IMR-90 (cell line): ENCODE results near the gene MSI2. TPM values are rescaled to one million over a fixed set of nuclear protein-coding genes. Genes with fewer than 3 reads are reported as not detected.

Experiments used
- ATAC-seq: fragments of 200-7000 bp; cut with Tn5 transposase; 2 replicates; pipeline ENCODE4 v1.9.1; 2020; ENCODE audit warnings: low read depth, mild to moderate bottlenecking, moderate library complexity
- BruUV-seq: library from RNA; stranded (reverse); fragments of 400-500 nt; replicated peaks from 2 replicates; lab custom pipeline; 2021; lab: Mats Ljungman, UMichigan
- CTCF ChIA-PET: fragments of 300-600 bp; formaldehyde crosslinking; extraction: SDS; loops from one replicate; lab custom pipeline; 2021; ENCODE audit warnings: antibody characterized with exemption; lab: Yijun Ruan, JAX
- POLR2A ChIA-PET: fragments of 300-600 bp; sonication (Branson Sonifier 250); formaldehyde crosslinking; loops from one replicate; lab custom pipeline; 2022; ENCODE audit warnings: antibody characterized with exemption; ENCODE audit not compliant: unreplicated experiment; lab: Charles Lee
- DNase-seq: peaks from one replicate; pipeline ENCODE4 v3.0.0; 2013
- H2AFZ ChIP-seq: replicated peaks from 2 replicates; pipeline ENCODE3; 2013; ENCODE audit warnings: low read length, mild to moderate bottlenecking; ENCODE audit not compliant: poor library complexity
- H2AK5ac ChIP-seq: 2 replicates; pipeline ENCODE4 v1.6.1; 2013; ENCODE audit warnings: low read depth, low read length, inconsistent platforms
- H2AK9ac ChIP-seq: replicated peaks from 2 replicates; pipeline ENCODE3; 2013; ENCODE audit warnings: mild to moderate bottlenecking, low read depth, low read length, moderate library complexity; ENCODE audit not compliant: poor library complexity
- H2BK120ac ChIP-seq: 2 replicates; pipeline ENCODE4 v1.6.1; 2013; ENCODE audit warnings: low read depth, low read length, inconsistent platforms
- H2BK15ac ChIP-seq: 3 replicates; pipeline ENCODE4 v1.6.1; 2013; ENCODE audit warnings: low read depth, low read length, inconsistent platforms
- H2BK20ac ChIP-seq: 2 replicates; pipeline ENCODE4 v1.6.1; 2013; ENCODE audit warnings: low read depth, mild to moderate bottlenecking, inconsistent platforms, low read length, moderate library complexity
- H2BK5ac ChIP-seq: 2 replicates; pipeline ENCODE4 v1.6.1; 2013; ENCODE audit warnings: mild to moderate bottlenecking, low read depth, low read length, inconsistent platforms; ENCODE audit not compliant: poor library complexity, severe bottlenecking
- H3K14ac ChIP-seq: replicated peaks from 2 replicates; pipeline ENCODE4 v1.6.1; 2013; ENCODE audit warnings: low read depth, low read length, inconsistent platforms
- H3K18ac ChIP-seq: 2 replicates; pipeline ENCODE4 v1.6.1; 2013; ENCODE audit warnings: low read depth, low read length, control low read depth
- H3K23ac ChIP-seq: 2 replicates; pipeline ENCODE4 v1.6.1; 2013; ENCODE audit warnings: low read depth, low read length, inconsistent platforms
- H3K27ac ChIP-seq: 2 replicates; pipeline ENCODE4 v1.5.1; 2013; ENCODE audit warnings: mild to moderate bottlenecking, control low read depth, low read length; ENCODE audit not compliant: insufficient read depth
- H3K27me3 ChIP-seq: 2 replicates; pipeline ENCODE4 v1.6.1; 2013; ENCODE audit warnings: low read length; ENCODE audit not compliant: control insufficient read depth, insufficient read depth
- H3K36me3 ChIP-seq: 2 replicates; pipeline ENCODE4 v1.6.1; 2013; ENCODE audit warnings: low read length, mixed read lengths; ENCODE audit not compliant: control insufficient read depth, insufficient read depth
- H3K4ac ChIP-seq: 2 replicates; pipeline ENCODE4 v1.6.1; 2013; ENCODE audit warnings: low read depth, low read length, inconsistent platforms
- H3K4me1 ChIP-seq: 2 replicates; pipeline ENCODE4 v1.6.1; 2013; ENCODE audit warnings: low read length, mixed read lengths; ENCODE audit not compliant: control insufficient read depth, insufficient read depth
- H3K4me2 ChIP-seq: 2 replicates; pipeline ENCODE4 v1.6.1; 2013; ENCODE audit warnings: low read depth, mild to moderate bottlenecking, control low read depth, low read length, moderate library complexity
- H3K4me3 ChIP-seq: 2 replicates; pipeline ENCODE4 v1.5.1; 2013; ENCODE audit warnings: low read depth, mild to moderate bottlenecking, control low read depth, low read length, moderate library complexity; ENCODE audit not compliant: insufficient read depth
- H3K56ac ChIP-seq: 2 replicates; pipeline ENCODE4 v1.6.1; 2013; ENCODE audit warnings: low read length, inconsistent platforms; ENCODE audit not compliant: insufficient read depth; ENCODE audit errors: extremely low read depth
- H3K79me1 ChIP-seq, 2 experiments: 2 replicates each; pipeline ENCODE4 v1.6.1; 2013; ENCODE audit warnings: low read length in 2 of 2, inconsistent platforms in 1 of 2, low read depth in 1 of 2
- H3K9ac ChIP-seq: 2 replicates; pipeline ENCODE4 v1.6.1; 2013; ENCODE audit warnings: low read depth, low read length, control low read depth
- H3K9me1 ChIP-seq: 2 replicates; pipeline ENCODE4 v1.6.1; 2013; ENCODE audit warnings: low read length, inconsistent platforms; ENCODE audit not compliant: insufficient read depth
- H3K9me3 ChIP-seq: 2 replicates; pipeline ENCODE4 v1.6.1; 2013; ENCODE audit warnings: low read length; ENCODE audit not compliant: control insufficient read depth, insufficient read depth
- H4K20me1 ChIP-seq: 2 replicates; pipeline ENCODE4 v1.6.1; 2013; ENCODE audit warnings: low read length, inconsistent platforms; ENCODE audit not compliant: insufficient read depth
- H4K5ac ChIP-seq: 2 replicates; pipeline ENCODE4 v1.6.1; 2013; ENCODE audit warnings: mild to moderate bottlenecking, low read depth, low read length, control low read depth
- H4K8ac ChIP-seq, 2 experiments: 2 replicates each; pipeline ENCODE4 v1.6.1; 2013; ENCODE audit warnings: low read depth in 2 of 2, low read length in 2 of 2, control low read depth in 1 of 2, inconsistent platforms in 1 of 2
- H4K91ac ChIP-seq: 2 replicates; pipeline ENCODE4 v1.6.1; 2013; ENCODE audit warnings: low read depth, low read length, inconsistent platforms; ENCODE audit not compliant: insufficient read depth
- CEBPB ChIP-seq: IDR thresholded peaks from 2 replicates; pipeline ENCODE4 v1.6.1; 2012; ENCODE audit warnings: low read depth, low read length, improper control_type of control experiment
- FOS ChIP-seq: fragments of 150-350 bp; IDR thresholded peaks from 2 replicates; pipeline ENCODE4 v1.6.1; 2016; ENCODE audit warnings: low read depth, low read length
- whole genome bisulfite sequencing, 2 experiments: methylation state at CpG; one replicate each; pipeline versions ENCODE4 v1.1.5 to v1.1.7; 2013; ENCODE audit warnings: missing lambda C conversion rate in 2 of 2; ENCODE audit not compliant: insufficient read length in 1 of 2; ENCODE audit errors: extremely low coverage in 2 of 2; 5-methylcytosine and 5-hydroxymethylcytosine counted together
- dilution Hi-C: fragments of 300-500 bp; cut with HindIII; formaldehyde crosslinking; loops from one replicate; pipeline ENCODE4 v1.14.3; 2018; ENCODE audit warnings: low sequenced_read_pairs; ENCODE audit not compliant: unreplicated experiment
- in situ Hi-C: fragments of 300-500 bp; cut with MboI; formaldehyde crosslinking; loops from 3 replicates; pipeline ENCODE4 v1.14.3; 2019; ENCODE audit warnings: low sequenced_read_pairs, inconsistent platforms, mixed read lengths
- intact Hi-C: fragments of 100-400 bp; cut with micrococcal nuclease; formaldehyde crosslinking; loops from 2 replicates; pipeline ENCODE4 v1.10.0; 2022
- polyA plus RNA-seq, 3 experiments: library from polyadenylated mRNA; depleted of rRNA; stranded (reverse); fragments of >200 nt; gene quantifications; 2 replicates each; pipeline ENCODE4 v1.2.3, GENCODE V29; 2012; ENCODE audit warnings: low replicate concordance in 1 of 3
- total RNA-seq: library from RNA; depleted of rRNA; stranded (reverse); fragments of >200 nt; gene quantifications from 2 replicates; pipeline ENCODE4 v1.2.3, GENCODE V29; 2012
- TF ChIP-seq, protein P1 (sequence below): conservative IDR thresholded peaks from 2 replicates; pipeline ENCODE4 v1.5.1; 2012; ENCODE audit warnings: mild to moderate bottlenecking, low read depth, low read length, improper control_type of control experiment

MSI2 gene
- total and polyA plus RNA-seq, 2 of the 4 experiments (the other 2 are of a cell fraction): 13.0 to 16.0 TPM

DNA sequence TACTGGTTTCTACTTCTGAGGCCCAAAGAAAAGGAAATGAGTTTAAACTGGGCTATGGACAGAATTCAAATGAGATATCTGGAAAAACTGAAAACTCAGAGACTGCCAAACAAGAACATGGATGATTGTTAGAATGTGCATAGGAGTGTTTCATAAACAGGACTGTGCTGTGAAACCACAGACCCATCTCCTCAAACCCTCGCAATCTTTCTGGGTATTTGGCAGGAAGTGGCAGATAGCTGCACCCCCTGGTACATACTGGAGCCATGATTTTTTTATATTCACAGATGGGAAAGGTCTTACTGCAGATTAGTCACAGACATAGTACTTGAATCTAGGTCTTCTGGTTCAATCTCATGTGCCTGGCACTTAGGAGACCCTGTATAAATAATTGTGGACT lies 343.8 kb downstream of the MSI2 start:
- POLR2A ChIA-PET: no interaction called here
- no peak overlapping the region for H2AFZ ChIP-seq
- no peak overlapping the region for H3K4me3 ChIP-seq
- H3K14ac ChIP-seq: no peak overlapping the region
- no peaks in the 10 kb centered on the region for H4K20me1 ChIP-seq
- no peaks in the 10 kb centered on the region for H3K36me3 ChIP-seq
- H3K4ac ChIP-seq: no peak overlapping the region
- no peak overlapping the region for H4K91ac ChIP-seq
- peaks cover 10% of the 10 kb centered on the region for H3K4me1 ChIP-seq
- H2BK15ac ChIP-seq: no peak overlapping the region
- H2BK20ac ChIP-seq: no peak overlapping the region
- CTCF ChIA-PET: interaction anchor here (0.7 to 1.5 kb wide), 2 partner anchors 72 to 148 kb away, joined by 3 to 5 read pairs; no protein-coding TSS in a partner anchor
- no peak overlapping the region for H4K8ac ChIP-seq
- H3K9ac ChIP-seq: no peak overlapping the region
- H2AK5ac ChIP-seq: no peak overlapping the region
- H3K27ac ChIP-seq: no peak overlapping the region
- H3K23ac ChIP-seq: no peak overlapping the region
- H3K56ac ChIP-seq: no peak overlapping the region
- no peak overlapping the region for H3K4me2 ChIP-seq
- intact Hi-C loops (no loop called here), dilution Hi-C loops (no loop called here), in situ Hi-C loops (no loop called here)
- peaks cover 3% of the 10 kb centered on the region for H3K9me3 ChIP-seq
- ATAC-seq (no peak), DNase-seq (no peak)
- TF ChIP-seq, protein P1, sequence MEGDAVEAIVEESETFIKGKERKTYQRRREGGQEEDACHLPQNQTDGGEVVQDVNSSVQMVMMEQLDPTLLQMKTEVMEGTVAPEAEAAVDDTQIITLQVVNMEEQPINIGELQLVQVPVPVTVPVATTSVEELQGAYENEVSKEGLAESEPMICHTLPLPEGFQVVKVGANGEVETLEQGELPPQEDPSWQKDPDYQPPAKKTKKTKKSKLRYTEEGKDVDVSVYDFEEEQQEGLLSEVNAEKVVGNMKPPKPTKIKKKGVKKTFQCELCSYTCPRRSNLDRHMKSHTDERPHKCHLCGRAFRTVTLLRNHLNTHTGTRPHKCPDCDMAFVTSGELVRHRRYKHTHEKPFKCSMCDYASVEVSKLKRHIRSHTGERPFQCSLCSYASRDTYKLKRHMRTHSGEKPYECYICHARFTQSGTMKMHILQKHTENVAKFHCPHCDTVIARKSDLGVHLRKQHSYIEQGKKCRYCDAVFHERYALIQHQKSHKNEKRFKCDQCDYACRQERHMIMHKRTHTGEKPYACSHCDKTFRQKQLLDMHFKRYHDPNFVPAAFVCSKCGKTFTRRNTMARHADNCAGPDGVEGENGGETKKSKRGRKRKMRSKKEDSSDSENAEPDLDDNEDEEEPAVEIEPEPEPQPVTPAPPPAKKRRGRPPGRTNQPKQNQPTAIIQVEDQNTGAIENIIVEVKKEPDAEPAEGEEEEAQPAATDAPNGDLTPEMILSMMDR: no peak
- TF ChIP-seq CEBPB (no peak), FOS (no peak)
- no peak overlapping the region for H2BK5ac ChIP-seq
- H3K79me1 ChIP-seq: no peaks in the 10 kb centered on the region
- H2AK9ac ChIP-seq: no peak overlapping the region
- no peak overlapping the region for H2BK120ac ChIP-seq
- BruUV-seq: no TSS peak
- H4K5ac ChIP-seq: no peak overlapping the region
- no CpG with 5 or more reads among the region's 1 CpG for WGBS, 2 experiments
- H3K18ac ChIP-seq: no peak overlapping the region
- peaks cover 9% of the 10 kb centered on the region; the same call in 1 of the 2 replicates for H3K9me1 ChIP-seq
- no peaks in the 10 kb centered on the region for H3K27me3 ChIP-seq
